Caco-2 (cell line): ENCODE results near the gene TSHR. TPM values are rescaled to one million over a fixed set of nuclear protein-coding genes. Genes with fewer than 3 reads are reported as not detected.

Experiments
- BruUV-seq: library from RNA; stranded (reverse); fragments of 400-500 nt; replicated peaks from 2 replicates; lab custom pipeline; 2021; lab: Mats Ljungman, UMichigan
- CTCF ChIA-PET: fragments of 300-600 bp; sonication (Branson Sonifier 250); formaldehyde crosslinking; loops from one replicate; lab custom pipeline; 2022; ENCODE audit warnings: antibody characterized with exemption; lab: Charles Lee
- POLR2A ChIA-PET: fragments of 300-600 bp; sonication (Branson Sonifier 250); formaldehyde crosslinking; loops from one replicate; lab custom pipeline; 2022; ENCODE audit warnings: antibody characterized with exemption; lab: Charles Lee
- DNase-seq, 2 experiments: peaks; one replicate each; pipeline versions ENCODE4 v3.0.0 to v3.0.0-alpha.2; 2020 to 2022
- H3K27me3 ChIP-seq: replicated peaks from 2 replicates; pipeline ENCODE4 v1.6.0; 2011; ENCODE audit warnings: low read length; ENCODE audit not compliant: control insufficient read depth, insufficient read depth
- H3K36me3 ChIP-seq: 2 replicates; pipeline ENCODE4 v1.5.1; 2011; ENCODE audit warnings: low read length; ENCODE audit not compliant: control insufficient read depth, insufficient read depth
- H3K4me1 ChIP-seq: fragments of 250-450 bp; sonication (Bioruptor Pico); 2 replicates; pipeline ENCODE4 v1.5.1; 2020; ENCODE audit warnings: mild to moderate bottlenecking
- H3K4me3 ChIP-seq: 2 replicates; pipeline ENCODE4 v1.5.1; 2011; ENCODE audit warnings: low read depth, mild to moderate bottlenecking, control low read depth, low read length
- H3K9me3 ChIP-seq: fragments of 250-450 bp; sonication (Bioruptor Pico); 2 replicates; pipeline ENCODE4 v1.5.1; 2020; ENCODE audit warnings: mild to moderate bottlenecking, moderate library complexity
- H3K27ac Mint-ChIP-seq: one replicate; pipeline ENCODE4 v1.8.0; 2022; ENCODE audit warnings: mixed read lengths; ENCODE audit not compliant: unreplicated experiment
- H3K27me3 Mint-ChIP-seq: one replicate; pipeline ENCODE4 v1.8.0; 2022; ENCODE audit warnings: mixed read lengths; ENCODE audit not compliant: insufficient read depth, unreplicated experiment
- H3K36me3 Mint-ChIP-seq: one replicate; pipeline ENCODE4 v1.8.0; 2022; ENCODE audit warnings: mild to moderate bottlenecking, mixed read lengths; ENCODE audit not compliant: insufficient read depth, unreplicated experiment
- H3K4me1 Mint-ChIP-seq: one replicate; pipeline ENCODE4 v1.8.0; 2022; ENCODE audit warnings: low read depth, mixed read lengths; ENCODE audit not compliant: unreplicated experiment
- H3K4me3 Mint-ChIP-seq: one replicate; pipeline ENCODE4 v1.8.0; 2022; ENCODE audit warnings: mild to moderate bottlenecking, moderate library complexity, mixed read lengths; ENCODE audit not compliant: unreplicated experiment
- H3K9me3 Mint-ChIP-seq: one replicate; pipeline ENCODE4 v1.8.0; 2022; ENCODE audit warnings: mixed read lengths; ENCODE audit not compliant: unreplicated experiment
- CTCF ChIP-seq, 2 experiments: fragments of 200-600 bp in 1 of 2; IDR thresholded peaks; 1 replicate in 1 of 2; 2 replicates in 1 of 2; pipeline versions ENCODE4 v1.5.1 to v1.8.0; 2011 to 2022; ENCODE audit warnings: antibody characterized with exemption in 1 of 2, control low read depth in 1 of 2, inconsistent platforms in 1 of 2, low read depth in 1 of 2, low read length in 1 of 2, mild to moderate bottlenecking in 1 of 2, moderate library complexity in 1 of 2; ENCODE audit not compliant: insufficient read depth in 1 of 2, severe bottlenecking in 1 of 2, unreplicated experiment in 1 of 2
- intact Hi-C: fragments of 100-400 bp; cut with micrococcal nuclease; formaldehyde crosslinking; loops from one replicate; pipeline ENCODE4 v1.10.0; 2022; ENCODE audit not compliant: unreplicated experiment
- total RNA-seq: library from RNA; stranded (reverse); gene quantifications from 2 replicates; pipeline ENCODE4 v1.2.3, GENCODE V29; 2022

TSHR gene
- total RNA-seq, 1 experiment from 2014 or later: not detected

DNA sequence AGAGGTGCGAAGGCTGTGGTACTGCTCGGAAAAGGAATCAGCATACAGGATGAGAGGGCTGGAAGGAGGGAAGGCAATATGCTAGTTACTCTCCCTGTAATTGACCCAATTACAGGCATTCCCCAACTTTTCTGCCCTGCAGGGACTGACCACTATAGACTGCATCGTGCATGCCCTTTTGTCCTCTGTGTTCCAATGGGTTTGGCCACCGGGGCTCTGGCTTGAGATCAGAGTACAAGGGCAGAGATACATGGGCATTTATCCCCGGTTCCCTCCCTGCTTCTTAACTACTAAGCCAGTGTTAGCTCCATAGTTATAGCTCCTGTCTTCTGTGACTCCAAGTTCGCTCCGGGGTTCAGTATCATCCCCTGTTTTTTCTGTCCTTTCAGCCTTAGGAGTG, 205.7 kb downstream of the TSHR start:
- Histone ChIP-seq H3K36me3 (no peaks in the 10 kb centered on the region), H3K27me3 (no peaks in the 10 kb centered on the region), H3K9me3 (no peaks in the 10 kb centered on the region), H3K4me3 (no peak overlapping the region), H3K4me1 (no peaks in the 10 kb centered on the region)
- ChIA-PET POLR2A (no interaction called here), CTCF (interaction anchor here (0.7 to 1.2 kb wide), 2 partner anchors 164 to 168 kb away, joined by 3 read pairs; no protein-coding TSS in a partner anchor)
- no peaks in the 10 kb centered on the region for H3K4me1 Mint-ChIP-seq
- DNase-seq: no peak
- intact Hi-C loops: no loop called here
- peaks cover 4% of the 10 kb centered on the region for H3K27me3 Mint-ChIP-seq
- no peaks in the 10 kb centered on the region for H3K36me3 Mint-ChIP-seq
- H3K27ac Mint-ChIP-seq: no peak overlapping the region
- peaks cover 9% of the 10 kb centered on the region for H3K9me3 Mint-ChIP-seq
- H3K4me3 Mint-ChIP-seq: no peak overlapping the region
- no TSS peak for BruUV-seq
- no peak for TF ChIP-seq CTCF (IDR thresholded peaks at IDR 0.05; ENCODE audit: insufficient read depth in 1 of 2, low read depth in 1 of 2, low read length in 1 of 2, severe bottlenecking in 1 of 2, unreplicated experiment in 1 of 2)

- Mint-ChIP-seq H3K27ac (no peak overlapping the region), H3K36me3 (no peaks in the 10 kb centered on the region), H3K4me1 (no peaks in the 10 kb centered on the region), H3K27me3 (no peaks in the 10 kb centered on the region), H3K4me3 (no peak overlapping the region), H3K9me3 (peaks cover 9% of the 10 kb centered on the region)
- no peak overlapping the region for H3K4me3 ChIP-seq
- no peak for DNase-seq
- no peaks in the 10 kb centered on the region for H3K9me3 ChIP-seq
- CTCF ChIA-PET: interaction anchor here (0.7 to 1.2 kb wide), 2 partner anchors 164 to 169 kb away, joined by 3 read pairs; no protein-coding TSS in a partner anchor
- no peaks in the 10 kb centered on the region for H3K27me3 ChIP-seq
- H3K36me3 ChIP-seq: no peaks in the 10 kb centered on the region
- intact Hi-C loops: no loop called here
- POLR2A ChIA-PET: interaction anchor here (0.6 kb wide), 1 partner anchor 9 kb away, joined by 3 read pairs; no protein-coding TSS in a partner anchor
- BruUV-seq: no TSS peak
- no peak for TF ChIP-seq CTCF (IDR thresholded peaks at IDR 0.05; ENCODE audit: insufficient read depth in 1 of 2, low read depth in 1 of 2, low read length in 1 of 2, severe bottlenecking in 1 of 2, unreplicated experiment in 1 of 2)
- no peaks in the 10 kb centered on the region for H3K4me1 ChIP-seq
Measured at GRCh38 chr14:81161749-81162148, 206.3 kb downstream of the TSHR start.

- no peaks in the 10 kb centered on the region for H3K36me3 ChIP-seq
- no peaks in the 10 kb centered on the region for H3K4me1 ChIP-seq
- CTCF ChIA-PET: interaction anchor here (1.3 kb wide), 1 partner anchor 166 kb away, joined by 3 read pairs; no protein-coding TSS in a partner anchor
- no peak overlapping the region for H3K4me3 ChIP-seq
- Mint-ChIP-seq H3K4me3 (no peak overlapping the region), H3K27ac (no peak overlapping the region), H3K36me3 (no peaks in the 10 kb centered on the region), H3K9me3 (peaks cover 9% of the 10 kb centered on the region), H3K27me3 (no peaks in the 10 kb centered on the region), H3K4me1 (no peaks in the 10 kb centered on the region)
- TF ChIP-seq CTCF (IDR thresholded peaks at IDR 0.05; ENCODE audit: insufficient read depth in 1 of 2, low read depth in 1 of 2, low read length in 1 of 2, severe bottlenecking in 1 of 2, unreplicated experiment in 1 of 2): no peak
- H3K27me3 ChIP-seq: no peaks in the 10 kb centered on the region
- DNase-seq: no peak
- POLR2A ChIA-PET: no interaction called here
- no TSS peak for BruUV-seq
- intact Hi-C loops: no loop called here
- H3K9me3 ChIP-seq: no peaks in the 10 kb centered on the region
Measured at GRCh38 chr14:81162941-81163340, 207.5 kb downstream of the TSHR start.
